PC-9 (cell line): Measurements from ENCODE around the gene LHX6. TPM values are rescaled to one million over a fixed set of nuclear protein-coding genes. Genes with fewer than 3 reads are reported as not detected.

ENCODE experiments used
- BruUV-seq: library from RNA; stranded (reverse); fragments of 400-500 nt; replicated peaks from 2 replicates; lab custom pipeline; 2021; lab: Mats Ljungman, UMichigan
- CTCF ChIA-PET: fragments of 300-600 bp; sonication (Branson Sonifier 250); formaldehyde crosslinking; loops from one replicate; lab custom pipeline; 2022; ENCODE audit warnings: antibody characterized with exemption; lab: Charles Lee
- POLR2A ChIA-PET: fragments of 300-600 bp; sonication (Branson Sonifier 250); formaldehyde crosslinking; loops from one replicate; lab custom pipeline; 2022; ENCODE audit warnings: antibody characterized with exemption; ENCODE audit not compliant: unreplicated experiment; lab: Charles Lee
- DNase-seq, 2 experiments: peaks; one replicate each; pipeline versions ENCODE4 v3.0.0 to v3.0.0-alpha.2; 2015 to 2022; ENCODE audit warnings: mixed read lengths in 1 of 2
- H2AFZ ChIP-seq: fragments of 200-600 bp; sonication (generic); 2 replicates; pipeline ENCODE4 v1.8.1; 2017; ENCODE audit warnings: antibody characterized with exemption
- H3F3A ChIP-seq: fragments of 200-600 bp; sonication (generic); 2 replicates; pipeline ENCODE4 v1.8.1; 2017; ENCODE audit warnings: antibody characterized with exemption, mild to moderate bottlenecking, low read depth; ENCODE audit not compliant: insufficient read depth
- H3K27ac ChIP-seq: fragments of 200-600 bp; sonication (generic); 2 replicates; pipeline ENCODE4 v1.6.1; 2016; ENCODE audit warnings: mixed run types
- H3K27me3 ChIP-seq: fragments of 200-600 bp; sonication (generic); 2 replicates; pipeline ENCODE4 v1.6.1; 2016; ENCODE audit warnings: low read depth, mixed run types; ENCODE audit not compliant: insufficient read depth
- H3K36me3 ChIP-seq: fragments of 200-600 bp; sonication (generic); 2 replicates; pipeline ENCODE4 v1.6.1; 2016; ENCODE audit warnings: low read depth, mixed run types
- H3K4me1 ChIP-seq: fragments of 200-600 bp; sonication (generic); replicated peaks from 2 replicates; pipeline ENCODE4 v1.6.1; 2016; ENCODE audit warnings: mixed run types; ENCODE audit not compliant: insufficient read depth
- H3K4me2 ChIP-seq: fragments of 200-600 bp; sonication (generic); 2 replicates; pipeline ENCODE4 v1.6.1; 2017; ENCODE audit warnings: mixed run types
- H3K4me3 ChIP-seq: fragments of 200-600 bp; sonication (generic); 2 replicates; pipeline ENCODE4 v1.6.1; 2016; ENCODE audit warnings: mixed run types
- H3K79me2 ChIP-seq: fragments of 200-600 bp; sonication (generic); 2 replicates; pipeline ENCODE4 v1.6.1; 2017; ENCODE audit warnings: low read depth, mixed run types
- H3K9me2 ChIP-seq: fragments of 200-600 bp; sonication (generic); 2 replicates; pipeline ENCODE4 v1.8.1; 2017; ENCODE audit warnings: mild to moderate bottlenecking; ENCODE audit not compliant: insufficient read depth
- H3K9me3 ChIP-seq: fragments of 200-600 bp; sonication (generic); 2 replicates; pipeline ENCODE4 v1.8.1; 2016; ENCODE audit warnings: low read depth; ENCODE audit not compliant: insufficient read depth
- H4K20me1 ChIP-seq: fragments of 200-600 bp; sonication (generic); 2 replicates; pipeline ENCODE4 v1.8.1; 2017; ENCODE audit not compliant: insufficient read depth
- CTCF ChIP-seq: fragments of 200-600 bp; sonication (generic); conservative IDR thresholded peaks from 2 replicates; pipeline ENCODE4 v1.6.1; 2017; ENCODE audit warnings: mixed run types, antibody characterized with exemption, mild to moderate bottlenecking, moderate library complexity
- EZH2 ChIP-seq: fragments of 200-600 bp; sonication (generic); IDR thresholded peaks from 2 replicates; pipeline ENCODE4 v1.8.0; 2017; ENCODE audit warnings: antibody characterized with exemption, low read depth
- intact Hi-C: fragments of 100-400 bp; cut with micrococcal nuclease; formaldehyde crosslinking; loops from one replicate; pipeline ENCODE4 v1.10.0; 2022; ENCODE audit not compliant: unreplicated experiment
- total RNA-seq: library from RNA; stranded (reverse); gene quantifications from 2 replicates; pipeline ENCODE4 v1.2.3, GENCODE V29; 2021

LHX6 gene
- total RNA-seq, 1 experiment from 2014 or later: not detected

DNA sequence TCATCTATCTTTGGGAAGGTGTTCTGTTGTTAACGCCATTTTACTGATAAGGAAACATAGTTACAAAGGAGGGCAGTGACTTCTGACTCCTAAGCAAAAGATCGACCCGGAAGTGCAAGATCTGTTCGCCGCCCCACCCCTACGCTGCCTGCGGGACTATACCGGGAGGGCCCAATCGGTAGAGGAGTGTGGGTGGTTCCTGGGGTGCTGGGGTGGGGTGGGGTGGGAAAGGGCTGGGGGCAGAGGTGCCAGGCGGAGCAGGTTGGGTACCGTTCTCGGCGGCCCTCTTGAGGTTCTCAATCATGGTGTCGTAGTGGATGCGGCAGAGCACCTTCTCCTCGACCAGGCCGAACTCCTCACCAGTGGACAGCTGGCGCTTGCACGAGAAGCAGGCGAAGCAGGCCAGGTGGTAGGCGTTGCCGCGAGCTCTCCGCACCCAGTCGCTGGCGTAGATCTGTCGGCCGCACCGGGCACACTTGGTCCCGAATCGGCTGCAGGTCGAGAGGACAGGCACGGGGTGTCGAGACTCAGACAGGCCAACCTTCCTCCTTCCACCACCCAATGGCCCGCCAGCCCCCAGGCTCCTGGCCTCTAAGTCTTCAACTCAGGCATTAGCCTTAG lies 11.8 kb downstream of the LHX6 start:
- intact Hi-C loops: no loop called here
- Histone ChIP-seq H3K79me2 (no peaks in the 10 kb centered on the region), H3F3A (peaks cover 7% of the 10 kb centered on the region; the same call in 1 of the 2 replicates), H3K27me3 (no peaks in the 10 kb centered on the region; the same call in 1 of the 2 replicates), H3K36me3 (no peaks in the 10 kb centered on the region), H3K4me2 (no peak overlapping the region), H3K9me2 (no peaks in the 10 kb centered on the region), H3K4me1 (no peaks in the 10 kb centered on the region), H4K20me1 (no peaks in the 10 kb centered on the region), H3K27ac (no peak overlapping the region), H3K9me3 (no peaks in the 10 kb centered on the region), H2AFZ (no peak overlapping the region), H3K4me3 (no peak overlapping the region)
- TF ChIP-seq EZH2 (no peak), CTCF (no peak)
- POLR2A ChIA-PET: no interaction called here
- DNase-seq: no peak
- BruUV-seq: no TSS peak
- CTCF ChIA-PET: no interaction called here

GRCh38 chr9:122216138-122216797 lies 12.5 kb downstream of the LHX6 start:
- Histone ChIP-seq H3K4me3 (no peak overlapping the region), H3K27me3 (peaks cover 4% of the 10 kb centered on the region; the same call in 1 of the 2 replicates), H3K9me3 (no peaks in the 10 kb centered on the region), H3K36me3 (no peaks in the 10 kb centered on the region), H3K4me1 (no peaks in the 10 kb centered on the region), H2AFZ (no peak overlapping the region), H3F3A (peaks cover 7% of the 10 kb centered on the region; the same call in 1 of the 2 replicates), H3K4me2 (no peak overlapping the region), H3K79me2 (no peaks in the 10 kb centered on the region), H3K27ac (no peak overlapping the region), H4K20me1 (no peaks in the 10 kb centered on the region), H3K9me2 (no peaks in the 10 kb centered on the region)
- POLR2A ChIA-PET: no interaction called here
- BruUV-seq: no TSS peak
- CTCF ChIA-PET: no interaction called here
- intact Hi-C loops: no loop called here
- TF ChIP-seq EZH2: no peak
- TF ChIP-seq CTCF: no peak
- no peak for DNase-seq

- peaks cover 10% of the 10 kb centered on the region; the same call in 1 of the 2 replicates for H3K27me3 ChIP-seq
- H2AFZ ChIP-seq: no peak overlapping the region
- H3K9me3 ChIP-seq: no peaks in the 10 kb centered on the region
- H3K36me3 ChIP-seq: no peaks in the 10 kb centered on the region
- ChIA-PET POLR2A (no interaction called here), CTCF (no interaction called here)
- H3K4me2 ChIP-seq: no peak overlapping the region
- no peak overlapping the region for H3K4me3 ChIP-seq
- no peaks in the 10 kb centered on the region for H3K4me1 ChIP-seq
- H3K27ac ChIP-seq: no peak overlapping the region
- no peaks in the 10 kb centered on the region for H3K79me2 ChIP-seq
- H4K20me1 ChIP-seq: no peaks in the 10 kb centered on the region
- peaks cover 7% of the 10 kb centered on the region; the same call in 1 of the 2 replicates for H3F3A ChIP-seq
- no TSS peak for BruUV-seq
- no peak for DNase-seq
- no peaks in the 10 kb centered on the region for H3K9me2 ChIP-seq
- TF ChIP-seq CTCF (no peak), EZH2 (no peak)
- intact Hi-C loops: no loop called here
Observed at GRCh38 chr9:122215663-122216062, 13.1 kb downstream of the LHX6 start.
